Measurements from ENCODE around the gene BEAN1.
"Not testable (repeated sequence)": the region's sequence is repeated elsewhere in the genome, so short reads cannot be mapped to it uniquely, and the experiment has no call there.

The BEAN1 gene

DNA sequence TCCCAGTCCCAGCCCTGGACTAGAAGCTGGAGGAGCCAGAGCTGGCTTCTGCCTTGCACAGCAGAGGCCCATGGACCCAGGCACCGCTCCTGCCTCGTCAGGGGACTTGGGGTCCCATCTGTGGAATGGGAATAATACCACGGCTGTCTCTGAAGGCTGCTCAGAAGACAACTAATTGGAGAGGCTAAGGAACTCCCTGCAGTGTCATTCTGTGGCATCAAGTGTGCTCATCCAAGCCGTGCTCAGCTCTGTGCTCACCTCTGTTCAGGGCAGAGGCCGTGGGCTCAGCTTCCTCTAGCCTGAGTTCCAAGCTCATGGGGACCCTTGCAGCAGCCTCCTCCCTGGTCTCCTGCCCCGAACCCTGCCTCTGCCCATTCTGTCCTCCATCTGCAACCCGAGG lies 31.8 kb downstream of the BEAN1 start:
- TF ChIP-seq PAX5 (IDR thresholded peaks at IDR 0.05; ENCODE audit: insufficient read depth, low read length, severe bottlenecking) = no peak
- TF ChIP-seq POU2F2 (IDR thresholded peaks at IDR 0.05; ENCODE audit: low read depth, low read length) = no peak
- TF ChIP-seq POLR2AphosphoS5 (IDR thresholded peaks at IDR 0.05; ENCODE audit: low read depth, low read length) = no peak
- TF ChIP-seq POLR2A (IDR thresholded peaks at IDR 0.05; ENCODE audit: low read depth, low read length) = no peak
- TF ChIP-seq TAF1 (IDR thresholded peaks at IDR 0.05; ENCODE audit: low read depth, low read length) = no peak
- TF ChIP-seq SPI1 (IDR thresholded peaks at IDR 0.05; ENCODE audit: low read depth, low read length) = no peak
- no peak for DNase-seq (ENCODE audit: insufficient read length, low spot score)
- no peak for FAIRE-seq

- FAIRE-seq = no peak
- no peak for DNase-seq (ENCODE audit: insufficient read length, low spot score)
- no peak for TF ChIP-seq POLR2A (IDR thresholded peaks at IDR 0.05; ENCODE audit: low read depth, low read length)
- TF ChIP-seq PAX5 (IDR thresholded peaks at IDR 0.05; ENCODE audit: insufficient read depth, low read length, severe bottlenecking) = no peak
- TF ChIP-seq SPI1 (IDR thresholded peaks at IDR 0.05; ENCODE audit: low read depth, low read length) = no peak
Observed at GRCh38 chr16:66459878-66460277, 32.8 kb downstream of the BEAN1 start.

GRCh38 chr16:66460703-66461102 lies 33.6 kb downstream of the BEAN1 start:
- TF ChIP-seq POLR2AphosphoS5 (IDR thresholded peaks at IDR 0.05; ENCODE audit: low read depth, low read length) (no peak), PAX5 (IDR thresholded peaks at IDR 0.05; ENCODE audit: insufficient read depth, low read length, severe bottlenecking) (no peak), POLR2A (IDR thresholded peaks at IDR 0.05; ENCODE audit: low read depth, low read length) (no peak), TAF1 (IDR thresholded peaks at IDR 0.05; ENCODE audit: low read depth, low read length) (no peak), SPI1 (IDR thresholded peaks at IDR 0.05; ENCODE audit: low read depth, low read length) (no peak), POU2F2 (IDR thresholded peaks at IDR 0.05; ENCODE audit: low read depth, low read length) (no peak)

GRCh38 chr16:66462912-66463311 lies 35.8 kb downstream of the BEAN1 start:
- no peak for FAIRE-seq
- no peak for DNase-seq (ENCODE audit: insufficient read length, low spot score)
- TF ChIP-seq POU2F2 (IDR thresholded peaks at IDR 0.05; ENCODE audit: low read depth, low read length) (no peak), POLR2AphosphoS5 (IDR thresholded peaks at IDR 0.05; ENCODE audit: low read depth, low read length) (no peak), TAF1 (IDR thresholded peaks at IDR 0.05; ENCODE audit: low read depth, low read length) (no peak), SPI1 (IDR thresholded peaks at IDR 0.05; ENCODE audit: low read depth, low read length) (no peak), PAX5 (IDR thresholded peaks at IDR 0.05; ENCODE audit: insufficient read depth, low read length, severe bottlenecking) (no peak), POLR2A (IDR thresholded peaks at IDR 0.05; ENCODE audit: low read depth, low read length) (no peak)

More at GRCh38 chr16:66460703-66461102, 33.6 kb downstream of the BEAN1 start:
- FAIRE-seq (no peak), DNase-seq (ENCODE audit: insufficient read length, low spot score) (no peak)

GRCh38 chr16:66465946-66466345 lies 38.9 kb downstream of the BEAN1 start:
- DNase-seq (ENCODE audit: insufficient read length, low spot score) = not testable (repeated sequence)

GRCh38 chr16:66466636-66467035 lies 39.5 kb downstream of the BEAN1 start:
- not testable (repeated sequence) for DNase-seq (ENCODE audit: insufficient read length, low spot score); FAIRE-seq

More at GRCh38 chr16:66465946-66466345, 38.9 kb downstream of the BEAN1 start:
- FAIRE-seq = not testable (repeated sequence)

DNA sequence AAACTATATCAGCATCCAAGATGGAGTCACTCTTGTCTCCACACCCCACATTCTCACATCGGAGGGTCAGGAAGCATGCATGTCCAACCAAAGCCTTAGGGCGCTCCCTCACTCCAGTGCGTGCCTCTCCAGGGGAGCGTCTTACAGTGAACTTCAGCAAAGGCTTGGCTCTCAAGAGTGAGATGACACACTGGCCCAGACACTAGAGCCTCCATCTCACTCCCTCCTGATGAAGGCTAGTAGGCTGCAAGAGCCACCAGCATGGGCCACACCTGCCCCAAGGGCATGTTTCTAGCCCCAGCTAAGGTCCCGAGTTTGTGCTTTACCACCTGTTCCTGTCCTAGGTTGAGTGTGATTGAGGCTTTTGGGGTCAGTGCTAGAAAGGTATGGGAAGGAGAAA lies 40.5 kb downstream of the BEAN1 start:
- FAIRE-seq (no peak), DNase-seq (ENCODE audit: insufficient read length, low spot score) (no peak)
- TF ChIP-seq POU2F2 (IDR thresholded peaks at IDR 0.05; ENCODE audit: low read depth, low read length) (no peak), POLR2AphosphoS5 (IDR thresholded peaks at IDR 0.05; ENCODE audit: low read depth, low read length) (no peak), SPI1 (IDR thresholded peaks at IDR 0.05; ENCODE audit: low read depth, low read length) (no peak), POLR2A (IDR thresholded peaks at IDR 0.05; ENCODE audit: low read depth, low read length) (no peak), TAF1 (IDR thresholded peaks at IDR 0.05; ENCODE audit: low read depth, low read length) (no peak), PAX5 (IDR thresholded peaks at IDR 0.05; ENCODE audit: insufficient read depth, low read length, severe bottlenecking) (no peak)

DNA sequence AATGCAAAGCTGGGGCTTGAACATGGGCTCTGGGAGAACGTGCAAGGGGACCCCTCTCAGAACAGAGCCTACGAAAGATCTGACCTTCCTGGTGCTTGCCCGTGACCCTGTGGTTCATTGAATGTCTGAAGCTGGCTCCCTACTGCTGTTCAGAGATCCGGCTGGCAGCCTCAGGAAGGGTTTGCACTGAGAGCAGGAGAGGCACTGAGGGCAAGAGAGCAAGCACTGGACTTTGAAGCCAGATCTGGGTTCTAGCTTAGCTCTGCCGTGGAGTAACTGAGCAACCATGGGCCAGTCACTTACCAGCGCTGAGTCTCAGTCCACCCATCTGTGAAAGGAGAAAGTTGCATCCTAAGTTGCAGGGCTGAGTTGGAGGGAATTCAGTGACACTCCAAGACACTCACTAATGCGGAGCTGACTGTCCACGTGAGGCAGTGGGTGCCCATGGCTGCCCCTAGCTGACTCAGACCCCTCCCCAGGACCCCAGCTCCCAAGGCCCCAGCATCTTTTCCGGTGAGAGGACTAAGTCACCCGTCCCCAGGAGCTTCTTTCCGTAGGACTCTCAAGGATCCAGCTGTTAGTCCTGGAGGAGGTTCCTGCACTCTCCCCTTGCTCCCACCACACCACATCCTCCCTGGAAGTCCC lies 41.3 kb downstream of the BEAN1 start:
- no peak for DNase-seq (ENCODE audit: insufficient read length, low spot score)
- no peak for FAIRE-seq
- TF ChIP-seq TAF1 (IDR thresholded peaks at IDR 0.05; ENCODE audit: low read depth, low read length) (no peak), POLR2A (IDR thresholded peaks at IDR 0.05; ENCODE audit: low read depth, low read length) (no peak), POLR2AphosphoS5 (IDR thresholded peaks at IDR 0.05; ENCODE audit: low read depth, low read length) (no peak), PAX5 (IDR thresholded peaks at IDR 0.05; ENCODE audit: insufficient read depth, low read length, severe bottlenecking) (no peak), SPI1 (IDR thresholded peaks at IDR 0.05; ENCODE audit: low read depth, low read length) (no peak), POU2F2 (IDR thresholded peaks at IDR 0.05; ENCODE audit: low read depth, low read length) (no peak)

- DNase-seq (ENCODE audit: insufficient read length, low spot score) (no peak), FAIRE-seq (no peak)
- TF ChIP-seq POU2F2 (IDR thresholded peaks at IDR 0.05; ENCODE audit: low read depth, low read length) (no peak), SPI1 (IDR thresholded peaks at IDR 0.05; ENCODE audit: low read depth, low read length) (no peak), POLR2A (IDR thresholded peaks at IDR 0.05; ENCODE audit: low read depth, low read length) (no peak), TAF1 (IDR thresholded peaks at IDR 0.05; ENCODE audit: low read depth, low read length) (no peak), PAX5 (IDR thresholded peaks at IDR 0.05; ENCODE audit: insufficient read depth, low read length, severe bottlenecking) (no peak)
Observed at GRCh38 chr16:66469291-66469946, 42.3 kb downstream of the BEAN1 start.

DNA sequence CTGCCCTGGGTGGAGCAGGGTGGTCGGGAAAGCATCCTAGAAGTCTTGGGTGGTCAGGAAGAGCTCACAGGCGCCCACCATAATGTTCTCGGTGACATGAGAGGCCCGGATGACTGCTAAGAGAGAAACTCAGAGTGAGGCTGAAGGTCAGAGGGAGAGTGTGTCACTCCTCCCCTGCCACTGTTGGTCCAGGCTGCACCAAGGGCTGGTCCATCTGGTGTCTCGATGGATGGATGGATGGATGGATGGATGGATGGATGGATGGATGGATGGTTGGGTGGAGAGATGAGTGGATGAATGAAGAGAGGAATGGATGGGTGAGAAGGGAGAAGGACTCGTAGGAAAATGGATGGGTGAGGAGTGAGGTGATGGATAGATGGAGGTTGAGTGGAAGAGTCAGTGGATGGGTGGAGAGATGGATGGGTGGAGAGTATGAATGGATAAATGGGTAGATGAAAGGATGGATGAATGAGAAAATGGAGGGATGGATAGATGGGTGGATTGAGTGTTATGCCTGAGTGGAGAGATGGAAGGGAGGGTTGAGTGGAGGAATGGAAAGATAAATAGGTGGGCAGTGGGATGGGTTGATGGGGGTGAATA lies 43.0 kb downstream of the BEAN1 start:
- FAIRE-seq = no peak
- TF ChIP-seq POLR2A (IDR thresholded peaks at IDR 0.05; ENCODE audit: low read depth, low read length) = no peak
- no peak for TF ChIP-seq POU2F2 (IDR thresholded peaks at IDR 0.05; ENCODE audit: low read depth, low read length)
- no peak for TF ChIP-seq POLR2AphosphoS5 (IDR thresholded peaks at IDR 0.05; ENCODE audit: low read depth, low read length)
- no peak for TF ChIP-seq TAF1 (IDR thresholded peaks at IDR 0.05; ENCODE audit: low read depth, low read length)
- TF ChIP-seq PAX5 (IDR thresholded peaks at IDR 0.05; ENCODE audit: insufficient read depth, low read length, severe bottlenecking) = no peak
- TF ChIP-seq SPI1 (IDR thresholded peaks at IDR 0.05; ENCODE audit: low read depth, low read length) = no peak
- no peak for DNase-seq (ENCODE audit: insufficient read length, low spot score)

Data from GM12891 (cell line).